Stimulated activated CD4-positive, alpha-beta T cell treated with anti-CD3 and anti-CD28 coated beads, Interleukin-4, amount 100 ng/mL, for 4 hours (primary cell): ENCODE data around the gene MBD1.
"Not testable (repeated sequence)": the region's sequence is repeated elsewhere in the genome, so short reads cannot be mapped to it uniquely, and the experiment has no call there.

Source experiments
- DNase-seq, 2 experiments: peaks; one replicate each; pipeline ENCODE4 v3.0.0-alpha.2; 2020

Gene MBD1

GRCh38 chr18:50288348-50289107 lies 7.2 kb upstream of the MBD1 start:
- not testable (repeated sequence) for DNase-seq

GRCh38 chr18:50287441-50288347 lies 6.4 kb upstream of the MBD1 start, which contains the start of gene CXXC1:
TSS of gene CXXC1 (minus strand) at chr18:50287692. CDS start at chr18:50287589, 103 bp downstream.
- DNase-seq, result peak; percentile 92 to 98

- DNase-seq, result no peak
Observed at GRCh38 chr18:50287028-50287440, 5.7 kb upstream of the MBD1 start.

GRCh38 chr18:50286391-50287027 lies 5.2 kb upstream of the MBD1 start:
- no peak for DNase-seq

- DNase-seq, result no peak
Observed at GRCh38 chr18:50285631-50286321, 4.5 kb upstream of the MBD1 start.

- no peak for DNase-seq
Observed at GRCh38 chr18:50285071-50285470, 3.7 kb upstream of the MBD1 start.

GRCh38 chr18:50284255-50284885 lies 3.0 kb upstream of the MBD1 start:
- DNase-seq, result no peak

GRCh38 chr18:50283469-50284209 lies 2.3 kb upstream of the MBD1 start:
- DNase-seq, result no peak

- DNase-seq, result no peak
Observed at GRCh38 chr18:50282521-50283335, 1.4 kb upstream of the MBD1 start.

GRCh38 chr18:50281972-50282520 lies 723 bp upstream of the MBD1 start:
- DNase-seq, result no peak

GRCh38 chr18:50280707-50281294 lies 522 bp downstream of the MBD1 start:
- DNase-seq, result no peak

GRCh38 chr18:50279752-50280151 lies 1.6 kb downstream of the MBD1 start:
- no peak for DNase-seq

- DNase-seq, result no peak
Observed at GRCh38 chr18:50277942-50278341, 3.4 kb downstream of the MBD1 start.

GRCh38 chr18:50276452-50276851 lies 4.9 kb downstream of the MBD1 start:
- no peak for DNase-seq

GRCh38 chr18:50275503-50276036 lies 5.8 kb downstream of the MBD1 start:
- no peak for DNase-seq

GRCh38 chr18:50274941-50275340 lies 6.4 kb downstream of the MBD1 start:
- no peak for DNase-seq

- no peak for DNase-seq
Observed at GRCh38 chr18:50274044-50274442, 7.3 kb downstream of the MBD1 start.

GRCh38 chr18:50273203-50274043 lies 7.9 kb downstream of the MBD1 start:
- DNase-seq, result no peak

GRCh38 chr18:50272568-50272967 lies 8.8 kb downstream of the MBD1 start:
- DNase-seq, result no peak
